Measurements from ENCODE around the gene HLA-C. TPM values are rescaled to one million over a fixed set of nuclear protein-coding genes. Genes with fewer than 3 reads are reported as not detected.
A peak's percentile ranks its signal among the peaks of the same experiment; 100 is the strongest.
"Not testable (repeated sequence)": the region's sequence is repeated elsewhere in the genome, so short reads cannot be mapped to it uniquely, and the experiment has no call there.

HLA-C gene
- total RNA-seq, 2 donors from 2014 or later: 576 to 1,321 TPM

- TF ChIP-seq CTCF (IDR thresholded peaks at IDR 0.05): no peak
- Histone ChIP-seq H3K4me3 (no peak overlapping the region), H3K36me3 (no peaks in the 10 kb centered on the region), H3K9ac (ENCODE audit: low read depth in 2 of 2, low read length in 2 of 2) (no peak overlapping the region), H3K4me1 (no peaks in the 10 kb centered on the region), H3K9me3 (no peaks in the 10 kb centered on the region), H3K27me3 (no peaks in the 10 kb centered on the region), H3K27ac (no peak overlapping the region)
- no peak for DNase-seq
- intact Hi-C loops (cut with DNase I): no loop called here
These were observed 14.1 kb upstream of the HLA-C start for GRCh38 chr6:31285982-31286381.

GRCh38 chr6:31285486-31285885 is 13.6 kb upstream of the HLA-C start:
- no peaks in the 10 kb centered on the region for H3K9me3 ChIP-seq
- H3K36me3 ChIP-seq: no peaks in the 10 kb centered on the region
- DNase-seq: no peak
- H3K27ac ChIP-seq: no peak overlapping the region
- no peak for TF ChIP-seq CTCF (IDR thresholded peaks at IDR 0.05)
- H3K4me3 ChIP-seq: no peak overlapping the region
- no peaks in the 10 kb centered on the region for H3K27me3 ChIP-seq
- no peak overlapping the region for H3K9ac ChIP-seq (ENCODE audit: low read depth in 2 of 2, low read length in 2 of 2)
- no peaks in the 10 kb centered on the region for H3K4me1 ChIP-seq
- intact Hi-C loops (cut with DNase I): no loop called here

- H3K36me3 ChIP-seq; H3K27me3 ChIP-seq; DNase-seq; H3K27ac ChIP-seq; H3K4me3 ChIP-seq; H3K9ac ChIP-seq (ENCODE audit: low read depth in 2 of 2, low read length in 2 of 2); intact Hi-C loops (cut with DNase I); H3K9me3 ChIP-seq; H3K4me1 ChIP-seq: not testable (repeated sequence)
These were observed 7.8 kb upstream of the HLA-C start for GRCh38 chr6:31279647-31280046.

GRCh38 chr6:31272836-31273626 is 1.1 kb upstream of the HLA-C start:
- DNase-seq: no peak
- H3K9me3 ChIP-seq: no peaks in the 10 kb centered on the region
- intact Hi-C loops (cut with DNase I): loop anchor here (5.0 kb wide), 1 partner anchor 71 kb away; no protein-coding TSS in a partner anchor
- no peaks in the 10 kb centered on the region for H3K4me1 ChIP-seq
- H3K27ac ChIP-seq: peak overlapping the region; percentile 98
- H3K9ac ChIP-seq (ENCODE audit: low read depth in 2 of 2, low read length in 2 of 2): peak overlapping the region; percentile 84 to 100
- TF ChIP-seq CTCF (IDR thresholded peaks at IDR 0.05): no peak
- H3K36me3 ChIP-seq: no peaks in the 10 kb centered on the region
- H3K27me3 ChIP-seq: no peaks in the 10 kb centered on the region
- no peak overlapping the region for H3K4me3 ChIP-seq

GRCh38 chr6:31272436-31272835 is 544 bp upstream of the HLA-C start:
- H3K4me1 ChIP-seq: no peaks in the 10 kb centered on the region
- no peaks in the 10 kb centered on the region for H3K9me3 ChIP-seq
- peak overlapping the region; percentile 84 to 100 for H3K9ac ChIP-seq (ENCODE audit: low read depth in 2 of 2, low read length in 2 of 2)
- no peaks in the 10 kb centered on the region for H3K27me3 ChIP-seq
- intact Hi-C loops (cut with DNase I): loop anchor here (5.0 kb wide), 1 partner anchor 70 kb away; no protein-coding TSS in a partner anchor
- peak; percentile 28 for DNase-seq
- TF ChIP-seq CTCF (IDR thresholded peaks at IDR 0.05): no peak
- peak overlapping the region; percentile 70 for H3K4me3 ChIP-seq
- H3K36me3 ChIP-seq: no peaks in the 10 kb centered on the region
- H3K27ac ChIP-seq: peak overlapping the region; percentile 98
